ENCODE measurements around the gene CLDN20.

CLDN20 gene

DNA sequence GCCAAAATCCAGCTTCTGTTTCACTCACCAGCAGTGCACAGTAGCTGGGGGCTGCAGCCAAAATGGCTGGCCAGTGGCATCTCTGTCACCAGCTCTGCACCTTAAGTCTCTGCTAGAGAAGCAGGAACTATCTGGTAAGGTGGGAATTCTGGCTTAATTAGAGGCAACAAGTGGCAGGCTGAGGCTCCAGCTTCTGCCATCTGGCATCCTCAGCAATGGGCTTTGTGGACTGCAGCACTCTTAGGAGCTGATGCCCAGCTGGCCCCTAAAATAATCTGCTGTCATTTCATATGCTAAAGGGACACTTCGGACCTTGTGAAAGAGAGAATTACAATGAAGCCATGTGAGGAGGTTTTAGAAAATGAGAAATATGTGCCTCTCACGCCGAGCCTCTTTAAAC is 4.6 kb upstream of the CLDN20 start:
- H3K9me3 ChIP-seq, result no peaks in the 10 kb centered on the region
- TF ChIP-seq CTCF (IDR thresholded peaks at IDR 0.05), result no peak
- H3K4me1 ChIP-seq, result no peaks in the 10 kb centered on the region
- peaks cover 36 to 53% (median 51%) of the 10 kb centered on the region in 3 donors for H3K36me3 ChIP-seq
- H3K27ac ChIP-seq, result no peak overlapping the region
- no peak overlapping the region for H3K4me3 ChIP-seq
- DNase-seq, result no peak
- intact Hi-C loops (cut with DNase I; ENCODE audit: low total_unique reads), result no loop called here
- no peaks in the 10 kb centered on the region for H3K27me3 ChIP-seq

GRCh38 chr6:155259897-155260296 is 3.9 kb upstream of the CLDN20 start:
- no peak for TF ChIP-seq CTCF (IDR thresholded peaks at IDR 0.05)
- intact Hi-C loops (cut with DNase I; ENCODE audit: low total_unique reads), result no loop called here
- no peak overlapping the region for H3K27ac ChIP-seq
- no peaks in the 10 kb centered on the region for H3K9me3 ChIP-seq
- no peaks in the 10 kb centered on the region for H3K4me1 ChIP-seq
- DNase-seq, result no peak
- no peak overlapping the region for H3K4me3 ChIP-seq
- peaks cover 36 to 46% (median 46%) of the 10 kb centered on the region in 3 donors for H3K36me3 ChIP-seq
- H3K27me3 ChIP-seq, result no peaks in the 10 kb centered on the region

DNA sequence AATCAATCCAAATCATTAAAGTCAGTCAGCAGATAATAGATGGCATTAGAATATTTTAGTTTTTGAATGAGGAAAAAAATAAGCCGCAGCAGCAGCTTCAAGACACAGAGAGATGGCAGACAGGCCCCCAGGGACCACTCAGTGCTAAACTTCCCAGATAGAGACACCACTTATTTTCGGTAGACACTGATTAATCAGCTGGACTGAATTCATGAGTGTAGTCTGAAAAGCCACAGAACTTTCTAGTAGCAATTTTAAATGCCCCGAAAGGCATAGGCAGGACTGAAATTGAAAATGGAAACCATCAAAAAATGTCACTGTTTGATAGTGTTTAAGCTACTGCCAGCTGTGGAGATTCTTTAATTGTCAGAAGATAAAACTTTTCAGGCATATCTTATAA is 3.1 kb upstream of the CLDN20 start:
- intact Hi-C loops (cut with DNase I; ENCODE audit: low total_unique reads), result no loop called here
- H3K27ac ChIP-seq, result no peak overlapping the region
- no peaks in the 10 kb centered on the region for H3K9me3 ChIP-seq
- no peak for DNase-seq
- no peaks in the 10 kb centered on the region for H3K27me3 ChIP-seq
- no peak overlapping the region for H3K4me3 ChIP-seq
- H3K4me1 ChIP-seq, result no peaks in the 10 kb centered on the region
- no peak for TF ChIP-seq CTCF (IDR thresholded peaks at IDR 0.05)
- H3K36me3 ChIP-seq, result peaks cover 36 to 41% (median 40%) of the 10 kb centered on the region in 3 donors

DNA sequence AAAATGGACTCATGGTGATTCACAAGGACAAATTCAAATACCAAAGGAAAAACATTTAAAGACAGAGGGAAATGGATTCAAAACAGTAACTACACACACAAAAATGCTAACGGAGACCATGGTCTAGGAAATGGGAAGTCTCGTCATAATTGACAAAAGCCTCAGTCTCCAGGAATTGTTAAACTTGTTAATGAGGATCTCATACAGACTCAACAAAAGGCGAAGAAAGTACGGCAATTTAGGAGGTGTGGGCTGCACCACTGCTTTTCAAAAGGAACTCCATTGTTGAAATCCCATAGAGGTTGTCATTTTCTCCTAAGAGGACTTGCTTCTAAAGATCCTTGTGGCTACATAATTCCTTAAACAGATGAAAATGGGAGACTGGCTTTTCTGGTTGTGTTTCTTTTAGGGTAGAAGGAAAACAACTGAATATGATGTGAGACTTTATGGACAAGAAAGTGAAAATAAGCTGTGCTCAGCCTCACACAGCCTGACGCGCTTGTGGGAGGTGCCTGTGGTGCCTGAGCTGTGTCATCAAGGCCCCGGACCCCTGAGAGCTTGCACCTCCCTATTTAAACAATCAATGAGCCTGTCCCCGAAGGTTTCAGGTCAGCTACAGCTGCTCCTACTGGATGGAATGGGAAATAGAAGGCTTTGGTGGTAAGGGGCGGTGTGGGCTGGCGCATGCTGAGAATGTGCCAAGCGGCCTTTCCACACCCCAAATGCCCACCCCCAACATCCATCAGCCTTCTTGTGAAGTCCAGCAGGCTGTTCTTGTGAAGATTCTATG is 2.5 kb upstream of the CLDN20 start:
- Histone ChIP-seq H3K36me3 (peaks cover 35 to 37% (median 36%) of the 10 kb centered on the region in 3 donors), H3K27ac (no peak overlapping the region), H3K4me1 (no peaks in the 10 kb centered on the region), H3K27me3 (no peaks in the 10 kb centered on the region), H3K9me3 (no peaks in the 10 kb centered on the region), H3K4me3 (no peak overlapping the region)
- DNase-seq, result no peak
- intact Hi-C loops (cut with DNase I; ENCODE audit: low total_unique reads), result no loop called here
- no peak for TF ChIP-seq CTCF (IDR thresholded peaks at IDR 0.05)

GRCh38 chr6:155262655-155263054 is 1.2 kb upstream of the CLDN20 start:
- no peaks in the 10 kb centered on the region for H3K27me3 ChIP-seq
- intact Hi-C loops (cut with DNase I; ENCODE audit: low total_unique reads), result no loop called here
- DNase-seq, result no peak
- H3K4me3 ChIP-seq, result no peak overlapping the region
- no peak for TF ChIP-seq CTCF (IDR thresholded peaks at IDR 0.05)
- H3K9me3 ChIP-seq, result no peaks in the 10 kb centered on the region
- H3K27ac ChIP-seq, result no peak overlapping the region
- H3K36me3 ChIP-seq, result peaks cover 26 to 28% (median 27%) of the 10 kb centered on the region in 3 donors
- no peaks in the 10 kb centered on the region for H3K4me1 ChIP-seq

Measured in tibial artery (tissue), 4 donors.